DMS114 treated with DMSO at 0.1 percent for 48 hours (cell line): ENCODE results near the gene GAK.
"Not testable (repeated sequence)": the region's sequence is repeated elsewhere in the genome, so short reads cannot be mapped to it uniquely, and the experiment has no call there.

Experiments
- DNase-seq: peaks from one replicate; lab custom pipeline; 2025; ENCODE audit not compliant: unreplicated experiment; lab: John Stamatoyannopoulos, UW

Gene GAK

DNA sequence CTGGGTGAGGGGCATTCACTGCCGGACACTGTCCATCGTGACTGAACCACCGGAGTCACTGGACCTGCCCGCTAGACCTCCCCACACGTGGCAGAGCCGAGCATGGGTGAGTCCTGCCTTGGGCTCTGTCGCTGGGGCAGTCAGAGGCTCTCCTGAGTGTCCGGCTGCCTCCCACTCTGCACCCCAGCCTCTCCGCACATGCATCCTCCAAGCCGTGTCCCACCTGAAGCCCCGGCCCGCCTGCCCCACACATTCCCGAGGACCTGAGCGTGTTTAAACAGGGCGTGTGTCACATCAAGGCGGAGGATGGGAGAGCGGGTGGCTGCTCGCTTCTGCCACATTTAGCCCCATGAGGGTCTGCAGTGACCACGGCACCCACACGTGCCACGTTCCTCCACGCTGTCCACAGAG lies 110.9 kb downstream of the GAK start:
- no peak for DNase-seq

DNA sequence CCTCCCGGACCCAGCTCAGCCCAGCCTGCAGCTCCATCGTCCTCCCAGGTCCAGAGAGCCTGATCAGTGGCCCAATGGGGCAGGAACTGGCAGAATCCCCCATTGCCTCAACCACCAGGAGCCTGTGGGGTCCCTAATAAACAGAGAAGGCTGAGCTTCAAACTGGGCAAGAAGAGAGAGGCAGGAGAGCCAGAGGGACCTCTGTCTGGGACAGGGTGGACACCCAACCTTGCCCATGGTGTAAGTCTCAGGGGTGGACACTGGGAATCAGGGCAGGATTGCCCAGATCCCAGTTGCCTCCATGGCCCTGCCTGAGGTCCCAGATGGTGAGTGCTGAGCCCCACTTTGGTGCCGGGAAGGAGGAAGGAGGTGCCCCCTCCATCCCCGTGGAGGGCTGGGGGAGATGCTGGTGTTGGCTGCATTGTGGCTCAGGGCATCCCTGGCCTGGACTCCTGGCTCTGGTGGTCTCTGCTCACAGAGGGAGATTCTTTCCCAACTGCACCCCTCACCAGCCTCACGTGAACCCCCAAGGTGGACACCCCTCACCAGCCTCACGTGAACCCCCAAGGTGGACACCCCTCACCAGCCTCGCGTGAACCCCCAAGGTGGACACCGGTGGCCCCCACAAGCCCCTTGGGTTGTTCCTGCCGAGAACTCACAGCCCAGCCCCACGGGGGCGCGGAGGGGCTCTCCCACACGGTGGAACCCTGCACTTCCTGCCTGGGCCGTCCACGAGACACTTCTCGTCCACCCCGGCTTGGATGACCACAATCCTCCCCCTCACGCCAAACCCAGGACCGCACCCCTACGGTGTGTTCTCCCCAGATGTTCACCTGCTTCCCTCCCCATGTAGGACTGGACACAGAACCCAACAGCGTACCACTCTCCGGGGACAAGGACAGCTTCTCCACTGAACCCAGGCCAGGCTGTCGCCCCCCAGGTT lies 111.6 kb downstream of the GAK start:
- no peak for DNase-seq

DNA sequence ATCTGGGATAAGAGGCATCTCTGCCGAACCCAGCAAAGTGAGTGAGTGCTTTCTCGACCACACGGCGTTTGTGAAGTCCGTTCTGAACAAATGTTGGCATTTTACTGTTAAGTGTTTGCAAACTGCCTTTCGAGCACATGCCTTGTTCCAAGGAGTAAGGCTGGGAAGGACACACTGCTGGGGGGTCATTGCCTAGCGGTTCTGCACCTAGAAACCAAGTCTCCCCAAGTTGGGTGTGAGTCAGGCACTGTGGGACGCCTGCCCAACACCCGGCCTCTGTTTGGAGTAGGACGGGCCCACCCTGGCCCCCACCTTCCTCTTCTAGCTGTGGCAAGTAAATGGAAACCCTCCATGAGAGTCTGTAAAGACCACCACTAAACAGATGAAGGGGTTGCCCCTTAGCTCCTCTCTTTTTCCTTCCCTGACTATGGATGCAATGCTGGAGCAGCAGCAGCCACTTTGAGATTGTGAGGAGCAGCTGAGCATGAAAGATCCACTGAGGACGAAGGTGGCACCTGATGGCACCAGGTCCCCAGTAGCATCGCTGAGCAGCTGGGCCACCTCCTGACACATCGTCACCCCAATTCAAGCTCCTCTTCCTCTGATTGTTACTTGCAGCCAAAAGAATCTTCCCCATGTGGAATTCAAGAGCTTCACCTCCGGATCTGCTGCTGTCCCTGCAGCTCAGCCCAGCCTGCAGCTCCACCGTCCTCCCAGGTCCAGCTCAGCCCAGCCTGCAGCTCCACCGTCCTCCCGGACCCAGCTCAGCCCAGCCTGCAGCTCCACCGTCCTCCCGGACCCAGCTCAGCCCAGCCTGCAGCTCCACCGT lies 112.5 kb downstream of the GAK start:
- DNase-seq = no peak

GRCh38 chr4:818106-818921 lies 113.8 kb downstream of the GAK start:
- DNase-seq = no peak

- DNase-seq = no peak
Observed at GRCh38 chr4:815464-816146, 116.5 kb downstream of the GAK start.

DNA sequence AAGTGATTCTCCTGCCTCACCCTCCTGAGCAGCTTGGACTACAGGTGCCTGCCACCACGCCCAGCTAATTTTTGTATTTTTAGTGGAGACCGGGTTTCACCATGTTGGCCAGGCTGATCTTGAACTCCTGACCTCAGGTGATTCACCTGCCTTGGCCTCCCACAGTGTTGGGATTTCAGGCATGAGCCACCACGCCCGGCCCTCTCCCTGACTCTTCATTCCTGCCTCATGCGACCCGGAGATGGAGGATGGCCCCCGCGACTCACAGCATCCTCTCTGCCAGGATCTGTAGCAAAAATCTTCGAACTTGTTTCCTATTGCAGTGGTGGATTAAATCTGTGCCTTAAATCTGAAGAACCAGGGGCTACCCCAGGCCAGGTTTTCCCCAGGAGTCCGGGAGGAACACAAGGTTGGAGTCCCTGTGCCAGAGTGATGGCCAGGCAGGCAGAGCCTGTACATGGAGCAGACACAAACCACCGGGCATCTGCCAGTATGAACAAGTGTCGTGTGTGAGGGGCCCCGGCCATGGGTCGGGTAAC lies 117.7 kb downstream of the GAK start:
- no peak for DNase-seq

GRCh38 chr4:813900-814299 lies 118.2 kb downstream of the GAK start:
- DNase-seq = no peak

GRCh38 chr4:808860-809570 lies 123.1 kb downstream of the GAK start:
- DNase-seq = no peak

GRCh38 chr4:807792-808191 lies 124.3 kb downstream of the GAK start:
- DNase-seq = no peak

GRCh38 chr4:806979-807378 lies 125.1 kb downstream of the GAK start:
- DNase-seq = not testable (repeated sequence)

- no peak for DNase-seq
Observed at GRCh38 chr4:804804-805203, 127.3 kb downstream of the GAK start.

- no peak for DNase-seq
Observed at GRCh38 chr4:803884-804283, 128.2 kb downstream of the GAK start.

- DNase-seq = no peak
Observed at GRCh38 chr4:801436-802124, 130.5 kb downstream of the GAK start.
